ENCODE data around the gene MND1. TPM values are rescaled to one million over a fixed set of nuclear protein-coding genes. Genes with fewer than 3 reads are reported as not detected.

The MND1 gene
- total RNA-seq, 5 donors from 2014 or later (not counting 1 experiment from before 2014, with no cell fraction given), result 0.53 to 1.1 (median 0.70) TPM; not detected in 2

- 67% methylated on average over 1 of the region's 6 CpGs for WGBS (ENCODE audit: insufficient coverage)
- DNase-seq (no peak), ATAC-seq (replicated peaks in 1 of 4) (no peak)
- Histone ChIP-seq H3K27ac (ENCODE audit: low read length) (no peak overlapping the region), H3K4me1 (ENCODE audit: control insufficient read depth in 1 of 2, extremely low read depth in 1 of 2, insufficient read depth in 2 of 2, low read length in 2 of 2) (no peaks in the 10 kb centered on the region), H3K4me3 (ENCODE audit: control insufficient read depth in 1 of 2, extremely low read depth in 1 of 2, low read length in 1 of 2) (no peak overlapping the region), H3K36me3 (ENCODE audit: control insufficient read depth in 2 of 2, extremely low read depth in 1 of 2, insufficient read depth in 1 of 2, low read length in 1 of 2) (no peaks in the 10 kb centered on the region), H3K27me3 (replicated peaks in 1 of 2; ENCODE audit: control insufficient read depth in 2 of 2, extremely low read depth in 1 of 2, insufficient read depth in 2 of 2, low read length in 1 of 2) (no peaks in the 10 kb centered on the region), H3K9me3 (peaks cover 2% of the 10 kb centered on the region)
- Mint-ChIP-seq H3K27ac (no peak overlapping the region), H3K4me3 (no peak overlapping the region), H3K36me3 (peaks cover 10% of the 10 kb centered on the region), H3K4me1 (peaks cover 0 to 6% (median 0%) of the 10 kb centered on the region in 3 donors), H3K9me3 (peaks cover 6 to 7% (median 7%) of the 10 kb centered on the region in 3 donors), H3K27me3 (no peaks in the 10 kb centered on the region)
- POLR2A ChIA-PET, result no interaction called here
- CTCF ChIA-PET, result no interaction called here
Measured at GRCh38 chr4:153371701-153372234, 27.3 kb downstream of the MND1 start.

DNA sequence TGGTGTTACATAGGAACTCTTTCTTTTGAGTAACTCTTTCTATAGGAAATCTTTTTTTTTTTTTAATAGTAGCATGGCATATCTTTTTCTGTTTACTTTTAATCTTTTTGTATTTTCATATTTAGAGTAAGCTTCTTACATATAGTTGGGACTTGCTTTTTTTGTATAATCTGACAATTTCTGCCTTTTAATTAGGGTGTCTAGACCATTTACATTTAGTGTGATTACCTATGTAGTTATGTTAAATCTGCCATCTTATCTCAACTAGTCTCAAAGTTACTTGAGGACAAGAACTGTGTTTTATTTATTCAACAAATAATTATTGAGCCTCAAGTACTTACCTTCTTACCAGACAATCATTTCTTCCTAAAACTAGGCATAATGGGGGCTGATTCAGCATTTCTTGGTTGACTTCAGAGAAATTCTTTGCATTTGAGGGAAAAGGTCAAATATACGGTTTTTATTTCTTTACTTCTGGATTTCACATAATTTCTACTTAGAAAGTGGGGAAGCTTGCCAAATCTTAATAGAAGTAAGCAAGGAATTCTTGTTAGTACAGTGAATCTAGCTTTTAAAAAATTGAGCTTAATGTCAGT, 28.6 kb downstream of the MND1 start:
- Mint-ChIP-seq H3K36me3 (peaks cover 10% of the 10 kb centered on the region), H3K27me3 (no peaks in the 10 kb centered on the region), H3K27ac (no peak overlapping the region), H3K9me3 (peaks cover 6 to 7% (median 7%) of the 10 kb centered on the region in 3 donors), H3K4me1 (peaks cover 0 to 6% (median 0%) of the 10 kb centered on the region in 3 donors), H3K4me3 (no peak overlapping the region)
- WGBS (ENCODE audit: insufficient coverage), result no CpG with 5 or more reads among the region's 1 CpG
- POLR2A ChIA-PET, result interaction anchor here (0.5 to 0.7 kb wide), 3 partner anchors 11 to 391 kb away, joined by 3 to 6 read pairs (median 6); no protein-coding TSS in a partner anchor
- Histone ChIP-seq H3K9me3 (peaks cover 2% of the 10 kb centered on the region), H3K4me1 (ENCODE audit: control insufficient read depth in 1 of 2, extremely low read depth in 1 of 2, insufficient read depth in 2 of 2, low read length in 2 of 2) (no peaks in the 10 kb centered on the region), H3K36me3 (ENCODE audit: control insufficient read depth in 2 of 2, extremely low read depth in 1 of 2, insufficient read depth in 1 of 2, low read length in 1 of 2) (no peaks in the 10 kb centered on the region), H3K27me3 (replicated peaks in 1 of 2; ENCODE audit: control insufficient read depth in 2 of 2, extremely low read depth in 1 of 2, insufficient read depth in 2 of 2, low read length in 1 of 2) (no peaks in the 10 kb centered on the region), H3K4me3 (ENCODE audit: control insufficient read depth in 1 of 2, extremely low read depth in 1 of 2, low read length in 1 of 2) (no peak overlapping the region), H3K27ac (ENCODE audit: low read length) (no peak overlapping the region)
- DNase-seq (no peak), ATAC-seq (replicated peaks in 1 of 4) (no peak)
- CTCF ChIA-PET, result no interaction called here

DNA sequence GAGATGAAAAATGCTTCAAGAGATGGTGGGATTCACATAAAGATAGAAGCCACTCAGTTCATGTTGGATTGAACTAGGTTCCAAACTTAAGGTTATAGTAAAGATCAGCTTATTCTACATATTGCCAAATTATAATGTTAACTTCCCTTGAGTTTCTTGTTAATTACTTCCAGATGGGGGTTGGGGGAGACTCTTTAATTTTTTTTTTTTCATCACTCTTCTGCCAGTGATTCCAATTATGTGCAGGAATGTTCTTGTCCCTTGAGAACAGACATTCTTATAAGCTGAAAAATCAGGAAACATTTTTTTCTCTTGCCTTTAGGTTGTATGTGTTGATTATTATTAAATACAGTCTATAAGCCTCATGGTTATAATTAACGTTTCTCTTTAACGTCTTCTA, 30.0 kb downstream of the MND1 start:
- Mint-ChIP-seq H3K36me3 (peaks cover 10% of the 10 kb centered on the region), H3K4me1 (peaks cover 0 to 6% (median 5%) of the 10 kb centered on the region in 3 donors), H3K27ac (no peak overlapping the region), H3K4me3 (no peak overlapping the region), H3K27me3 (no peaks in the 10 kb centered on the region), H3K9me3 (peaks cover 6 to 7% (median 7%) of the 10 kb centered on the region in 3 donors)
- no peak for DNase-seq
- ChIA-PET POLR2A (interaction anchor here in 1 of 2 donors (0.6 kb wide), 1 partner anchor 1247 kb away, joined by 3 read pairs; no protein-coding TSS in a partner anchor), CTCF (interaction anchor here in 1 of 2 donors (0.6 kb wide), 1 partner anchor 202 kb away, joined by 4 read pairs; no protein-coding TSS in a partner anchor)
- Histone ChIP-seq H3K9me3 (peaks cover 2% of the 10 kb centered on the region), H3K27me3 (replicated peaks in 1 of 2; ENCODE audit: control insufficient read depth in 2 of 2, extremely low read depth in 1 of 2, insufficient read depth in 2 of 2, low read length in 1 of 2) (no peaks in the 10 kb centered on the region), H3K36me3 (ENCODE audit: control insufficient read depth in 2 of 2, extremely low read depth in 1 of 2, insufficient read depth in 1 of 2, low read length in 1 of 2) (no peaks in the 10 kb centered on the region), H3K27ac (ENCODE audit: low read length) (no peak overlapping the region), H3K4me3 (ENCODE audit: control insufficient read depth in 1 of 2, extremely low read depth in 1 of 2, low read length in 1 of 2) (no peak overlapping the region), H3K4me1 (ENCODE audit: control insufficient read depth in 1 of 2, extremely low read depth in 1 of 2, insufficient read depth in 2 of 2, low read length in 2 of 2) (no peaks in the 10 kb centered on the region)
- ATAC-seq (replicated peaks in 1 of 4), result no peak
- no CpG with 5 or more reads among the region's 2 CpGs for WGBS (ENCODE audit: insufficient coverage)

DNA sequence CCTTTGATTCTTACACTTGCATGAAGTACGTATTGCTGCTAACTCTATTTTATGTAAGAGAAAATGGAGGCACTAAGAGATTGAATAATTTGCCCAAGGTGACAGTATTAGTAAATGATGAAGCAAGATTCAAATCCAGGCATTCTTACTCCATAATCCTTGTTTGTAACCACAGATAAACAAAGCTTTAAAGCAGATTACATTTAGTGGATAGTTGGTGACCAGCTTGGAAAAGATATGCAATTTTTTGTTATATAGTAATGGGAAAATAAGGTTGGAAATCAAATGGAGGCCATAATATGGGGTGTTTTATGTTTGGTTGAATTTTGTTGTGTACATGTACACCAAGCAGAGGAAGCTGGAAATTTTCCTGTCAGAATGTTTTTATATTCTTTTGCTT, 30.8 kb downstream of the MND1 start:
- ATAC-seq (replicated peaks in 1 of 4) (no peak), DNase-seq (no peak)
- H3K4me3 ChIP-seq (ENCODE audit: control insufficient read depth in 1 of 2, extremely low read depth in 1 of 2, low read length in 1 of 2), result no peak overlapping the region
- H3K4me3 Mint-ChIP-seq, result no peak overlapping the region
- peaks cover 2% of the 10 kb centered on the region for H3K9me3 ChIP-seq
- WGBS (ENCODE audit: insufficient coverage), result no CpG with 5 or more reads among the region's 1 CpG
- peaks cover 10% of the 10 kb centered on the region for H3K36me3 Mint-ChIP-seq
- POLR2A ChIA-PET, result interaction anchor here in 1 of 2 donors (0.5 kb wide), 2 partner anchors 12 to 72 kb away, joined by 3 read pairs; no protein-coding TSS in a partner anchor
- no peaks in the 10 kb centered on the region for H3K27me3 Mint-ChIP-seq
- H3K4me1 Mint-ChIP-seq, result peaks cover 0 to 6% (median 5%) of the 10 kb centered on the region in 3 donors
- CTCF ChIA-PET, result interaction anchor here in 1 of 2 donors (1.1 kb wide), 1 partner anchor 18 kb away, joined by 3 read pairs; no protein-coding TSS in a partner anchor
- H3K4me1 ChIP-seq (ENCODE audit: control insufficient read depth in 1 of 2, extremely low read depth in 1 of 2, insufficient read depth in 2 of 2, low read length in 2 of 2), result no peaks in the 10 kb centered on the region
- H3K27me3 ChIP-seq (replicated peaks in 1 of 2; ENCODE audit: control insufficient read depth in 2 of 2, extremely low read depth in 1 of 2, insufficient read depth in 2 of 2, low read length in 1 of 2), result no peaks in the 10 kb centered on the region
- H3K36me3 ChIP-seq (ENCODE audit: control insufficient read depth in 2 of 2, extremely low read depth in 1 of 2, insufficient read depth in 1 of 2, low read length in 1 of 2), result no peaks in the 10 kb centered on the region
- no peak overlapping the region for H3K27ac Mint-ChIP-seq
- H3K27ac ChIP-seq (ENCODE audit: low read length), result no peak overlapping the region
- H3K9me3 Mint-ChIP-seq, result peaks cover 6 to 7% (median 7%) of the 10 kb centered on the region in 3 donors

DNA sequence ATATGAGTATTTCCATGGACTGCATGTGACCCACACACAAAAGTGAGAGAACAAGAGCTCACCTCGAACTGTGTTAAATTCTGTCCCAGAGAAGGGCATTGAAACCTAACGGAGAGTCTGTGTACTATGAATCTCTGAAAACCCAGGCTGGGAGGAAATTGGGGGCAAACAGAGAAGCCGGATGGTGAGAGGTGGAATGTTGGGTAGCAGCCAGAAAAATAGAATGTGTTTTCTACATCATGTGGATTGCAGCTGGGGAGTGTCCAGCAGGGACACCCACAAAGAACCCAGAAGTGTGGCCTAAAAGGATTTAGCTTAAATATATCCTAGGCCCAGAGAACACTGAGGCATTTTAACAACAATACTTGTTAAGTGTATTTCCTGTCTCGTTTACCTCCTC, 38.6 kb downstream of the MND1 start:
- H3K27ac Mint-ChIP-seq, result no peak overlapping the region

DNA sequence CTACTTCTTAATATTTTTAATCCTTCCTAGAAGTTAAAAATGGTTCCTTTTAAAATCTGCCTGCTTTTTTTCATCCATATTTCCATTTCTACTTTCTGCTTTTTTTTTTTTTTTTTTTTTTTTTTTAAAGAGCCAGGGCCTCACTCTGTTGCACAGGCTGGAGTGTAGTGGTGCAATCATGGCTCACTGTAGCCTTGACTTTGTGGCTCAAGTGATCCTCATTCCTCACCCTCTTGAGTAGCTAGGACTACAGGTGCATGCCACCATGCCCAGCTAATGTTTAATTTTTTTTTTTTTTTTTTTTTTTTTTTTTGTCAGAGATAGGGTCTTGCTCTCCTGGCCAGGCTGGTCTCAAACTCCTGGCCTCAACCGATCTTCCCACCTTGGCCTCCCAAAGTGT, 39.7 kb downstream of the MND1 start:
- Mint-ChIP-seq H3K27ac (no peak overlapping the region), H3K9me3 (no peaks in the 10 kb centered on the region), H3K36me3 (no peaks in the 10 kb centered on the region), H3K4me3 (no peak overlapping the region), H3K27me3 (no peaks in the 10 kb centered on the region), H3K4me1 (no peaks in the 10 kb centered on the region)
- Histone ChIP-seq H3K27me3 (replicated peaks in 1 of 2; ENCODE audit: control insufficient read depth in 2 of 2, extremely low read depth in 1 of 2, insufficient read depth in 2 of 2, low read length in 1 of 2) (no peaks in the 10 kb centered on the region), H3K4me1 (ENCODE audit: control insufficient read depth in 1 of 2, extremely low read depth in 1 of 2, insufficient read depth in 2 of 2, low read length in 2 of 2) (no peaks in the 10 kb centered on the region), H3K36me3 (ENCODE audit: control insufficient read depth in 2 of 2, extremely low read depth in 1 of 2, insufficient read depth in 1 of 2, low read length in 1 of 2) (no peaks in the 10 kb centered on the region), H3K27ac (ENCODE audit: low read length) (no peak overlapping the region), H3K9me3 (no peaks in the 10 kb centered on the region), H3K4me3 (ENCODE audit: control insufficient read depth in 1 of 2, extremely low read depth in 1 of 2, low read length in 1 of 2) (no peak overlapping the region)
- ChIA-PET POLR2A (interaction anchor here (0.6 kb wide), 2 partner anchors 11 to 116 kb away, joined by 5 to 6 read pairs; no protein-coding TSS in a partner anchor), CTCF (no interaction called here)
- DNase-seq (no peak), ATAC-seq (replicated peaks in 1 of 4) (no peak)
- WGBS (ENCODE audit: insufficient coverage), result no CpG with 5 or more reads among the region's 1 CpG

More for the DNA sequence above, 38.6 kb downstream of the MND1 start:
- Mint-ChIP-seq H3K9me3 (no peaks in the 10 kb centered on the region), H3K4me1 (peaks cover 0 to 5% (median 0%) of the 10 kb centered on the region in 3 donors), H3K27me3 (no peaks in the 10 kb centered on the region), H3K4me3 (no peak overlapping the region), H3K36me3 (no peaks in the 10 kb centered on the region)
- CTCF ChIA-PET, result no interaction called here
- no peak for ATAC-seq (replicated peaks in 1 of 4)
- no peak for DNase-seq
- no peak overlapping the region for H3K27ac ChIP-seq (ENCODE audit: low read length)
- H3K27me3 ChIP-seq (replicated peaks in 1 of 2; ENCODE audit: control insufficient read depth in 2 of 2, extremely low read depth in 1 of 2, insufficient read depth in 2 of 2, low read length in 1 of 2), result no peaks in the 10 kb centered on the region
- H3K4me1 ChIP-seq (ENCODE audit: control insufficient read depth in 1 of 2, extremely low read depth in 1 of 2, insufficient read depth in 2 of 2, low read length in 2 of 2), result no peaks in the 10 kb centered on the region
- no peaks in the 10 kb centered on the region for H3K36me3 ChIP-seq (ENCODE audit: control insufficient read depth in 2 of 2, extremely low read depth in 1 of 2, insufficient read depth in 1 of 2, low read length in 1 of 2)
- no peak overlapping the region for H3K4me3 ChIP-seq (ENCODE audit: control insufficient read depth in 1 of 2, extremely low read depth in 1 of 2, low read length in 1 of 2)
- no peaks in the 10 kb centered on the region for H3K9me3 ChIP-seq
- POLR2A ChIA-PET, result no interaction called here
- WGBS (ENCODE audit: insufficient coverage), result 90% methylated on average over 2 of the region's 4 CpGs
